NCI-H69 (cell line): ENCODE results near the gene TM4SF18.

Experiments
- DNase-seq: peaks from one replicate; lab custom pipeline; 2025; lab: John Stamatoyannopoulos, UW

TM4SF18 gene

DNA sequence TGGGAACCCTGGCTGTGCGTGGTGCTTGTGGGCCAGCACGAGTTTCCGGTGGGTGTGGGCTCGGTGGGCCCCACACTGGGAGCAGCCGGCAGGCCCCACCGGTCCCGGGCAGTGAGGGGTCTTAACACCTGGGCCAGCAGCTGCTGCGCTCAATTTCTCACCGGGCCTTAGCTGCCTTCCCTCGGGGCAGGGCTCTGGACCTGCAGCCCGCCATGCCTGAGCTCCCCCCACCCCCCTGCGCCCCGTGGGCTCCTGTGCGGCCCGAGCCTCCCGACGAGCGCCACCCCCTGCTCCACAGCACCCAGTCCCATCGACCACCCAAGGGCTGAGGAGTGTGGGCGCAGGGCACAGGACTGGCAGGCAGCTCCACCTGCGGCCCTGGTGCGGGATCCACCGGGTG, 49.4 kb downstream of the TM4SF18 start:
- DNase-seq: no peak

DNA sequence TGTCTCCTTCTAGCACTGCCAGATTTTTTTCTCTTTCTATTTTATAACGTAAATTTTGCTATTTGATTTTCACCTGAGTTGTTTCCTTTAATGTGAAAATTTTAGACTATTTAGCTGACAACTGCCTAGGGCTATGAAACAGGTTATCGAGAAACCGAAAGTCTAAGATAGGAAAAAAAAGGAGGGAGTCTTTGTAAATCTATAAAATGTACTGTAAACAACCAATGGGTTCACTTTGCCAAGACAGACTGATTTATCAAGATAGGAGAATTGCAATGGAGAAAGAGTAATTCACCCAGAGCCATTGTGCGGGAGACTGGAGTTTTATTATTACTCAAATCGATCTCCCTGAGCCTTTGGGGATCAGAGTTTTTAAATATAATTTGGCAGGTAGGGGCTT, 50.0 kb downstream of the TM4SF18 start:
- DNase-seq: no peak

DNA sequence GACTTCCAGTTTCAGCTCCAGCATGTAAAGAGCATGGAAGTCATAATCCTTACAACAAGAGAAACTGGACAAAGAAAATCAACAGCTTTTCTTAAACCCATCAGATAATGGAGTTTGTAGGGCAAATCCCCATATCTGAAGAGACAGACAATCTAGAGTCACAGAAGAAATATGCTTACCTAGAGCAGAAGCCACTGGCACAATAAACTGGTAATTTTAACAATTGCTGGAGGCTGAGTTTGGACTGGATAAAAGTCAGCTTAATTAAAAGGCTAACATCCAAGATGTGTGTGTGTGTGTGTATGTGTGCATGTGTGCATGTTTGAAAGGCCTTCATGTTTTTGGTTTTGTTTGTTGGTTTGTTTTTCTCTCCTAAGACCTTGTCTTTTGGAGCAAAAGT, 50.6 kb downstream of the TM4SF18 start:
- DNase-seq: no peak

DNA sequence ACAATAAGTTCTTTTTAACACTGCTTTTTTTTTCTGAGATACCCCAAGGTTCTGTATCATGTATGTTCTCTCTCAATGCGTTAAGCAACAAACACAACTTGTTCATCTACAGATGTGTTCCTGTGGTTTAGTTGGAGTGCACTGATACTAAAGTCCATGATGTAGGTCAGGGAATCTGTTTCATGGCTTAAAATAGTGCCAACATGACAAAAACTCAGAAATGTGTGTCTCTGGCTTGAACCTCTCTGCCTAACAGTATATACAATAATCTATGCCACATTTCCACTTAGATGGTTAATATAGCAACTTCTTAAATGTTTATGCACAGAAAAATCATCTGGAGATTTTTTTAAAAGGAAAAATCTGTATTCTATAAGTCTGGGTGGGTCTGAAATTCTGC, 51.1 kb downstream of the TM4SF18 start:
- no peak for DNase-seq

DNA sequence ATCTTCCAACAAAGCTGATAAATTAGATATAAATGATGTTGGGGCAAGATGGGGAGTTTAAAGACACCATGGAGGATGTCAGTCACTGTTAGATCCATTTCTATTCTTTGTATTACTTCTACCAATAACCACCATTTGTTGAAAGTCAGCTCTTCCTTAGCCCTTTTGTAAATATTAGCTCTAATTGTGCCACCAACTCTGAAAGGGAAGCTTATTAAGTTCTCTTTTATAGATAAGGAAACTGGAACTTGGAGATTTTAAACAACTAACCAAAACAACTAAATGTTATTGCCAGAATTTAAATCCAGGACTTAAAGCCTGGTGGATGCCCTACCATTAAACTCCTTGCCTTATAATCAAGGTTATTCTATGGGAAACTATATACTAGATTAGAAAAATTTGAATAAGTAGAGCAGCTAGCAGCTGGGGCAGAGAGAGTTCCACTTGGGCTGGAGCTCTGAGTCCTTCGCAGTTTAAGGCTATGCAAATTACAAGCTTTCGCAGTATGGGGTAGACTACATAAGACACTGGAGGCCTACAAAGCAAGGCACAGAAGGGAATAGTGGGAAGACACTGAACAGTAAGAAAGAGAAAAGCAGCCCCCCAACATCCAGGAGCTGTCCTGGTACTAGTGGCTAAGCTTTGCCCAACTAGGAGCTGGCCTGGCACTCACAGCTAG, 52.6 kb downstream of the TM4SF18 start:
- no peak for DNase-seq

DNA sequence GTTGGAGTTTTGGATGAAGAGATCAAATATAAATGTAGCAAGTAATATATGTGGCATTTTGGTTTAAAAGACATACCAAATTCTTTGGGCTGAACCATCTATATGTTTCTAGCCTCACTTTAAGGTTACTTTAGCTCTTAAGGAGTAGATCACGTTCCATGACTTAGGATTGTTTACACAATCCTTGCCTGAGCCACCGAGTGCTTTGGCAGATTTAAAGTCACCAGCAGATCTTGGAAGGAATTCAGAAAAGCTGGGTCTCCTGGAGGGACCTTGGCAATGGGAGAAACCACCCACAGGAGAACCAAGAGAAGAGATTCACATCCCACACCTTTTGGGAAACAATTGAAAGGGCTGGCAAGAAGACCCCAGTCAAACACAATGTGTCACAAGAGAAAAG, 54.5 kb downstream of the TM4SF18 start:
- DNase-seq: no peak

DNA sequence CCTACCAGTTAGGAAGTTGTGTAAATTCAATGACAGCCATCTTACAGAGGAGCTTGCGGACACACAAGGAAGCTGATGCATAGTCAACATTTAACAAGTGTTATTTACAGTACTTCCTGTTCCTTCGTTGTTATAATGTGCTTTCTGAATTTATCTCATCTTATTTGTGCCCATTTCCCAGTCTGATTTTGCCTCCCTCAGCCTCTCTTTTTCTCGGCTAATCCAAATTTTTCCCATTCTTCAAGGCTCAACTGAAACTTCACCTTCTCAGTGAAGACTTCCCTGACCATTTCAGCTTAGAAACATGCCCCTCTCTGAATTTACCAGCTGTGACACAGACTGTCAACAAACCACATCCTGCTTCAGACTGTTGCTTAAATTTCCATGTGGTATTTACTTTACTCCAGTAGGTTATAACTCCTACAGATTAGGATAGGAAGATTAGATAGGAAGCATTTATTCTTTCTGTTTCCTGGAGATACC, 56.1 kb downstream of the TM4SF18 start:
- DNase-seq: peak; percentile 33

DNA sequence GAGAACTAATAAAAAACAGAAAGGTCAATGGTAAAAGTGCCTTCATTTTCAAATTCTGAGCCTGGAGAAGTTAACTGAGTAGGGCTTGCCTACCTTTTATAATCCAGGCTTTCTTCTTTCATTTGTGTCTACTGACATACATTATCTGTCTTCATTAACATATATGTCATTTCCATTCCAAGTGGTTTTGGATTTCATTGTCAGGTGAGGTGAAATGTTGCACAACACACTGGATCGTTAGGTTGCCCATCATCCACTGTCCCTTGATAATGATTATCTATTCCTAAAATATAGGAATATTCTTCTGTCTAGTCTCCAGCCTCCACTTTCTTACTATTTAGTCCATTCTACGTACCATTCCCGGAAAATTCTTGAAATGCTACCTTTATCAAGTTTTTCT, 56.8 kb downstream of the TM4SF18 start:
- DNase-seq: no peak

DNA sequence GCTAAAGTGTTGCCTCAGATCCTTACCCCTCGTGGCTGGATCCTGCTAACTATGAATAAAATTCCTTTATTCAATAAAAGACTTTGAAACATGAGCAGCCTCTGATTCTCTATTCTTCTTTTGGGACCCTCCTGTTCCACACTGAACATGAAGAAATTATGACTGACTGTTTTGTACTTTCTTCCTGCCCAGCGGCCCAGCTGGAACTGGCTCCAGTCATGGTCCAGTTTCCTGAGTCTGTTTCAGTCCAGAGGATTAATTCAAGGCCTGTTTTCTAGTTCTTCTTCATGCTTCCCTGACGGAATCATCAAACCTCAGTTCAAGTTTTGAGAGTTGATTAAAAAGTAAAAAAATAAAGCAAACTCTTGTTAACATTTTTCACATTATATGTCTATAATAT, 59.2 kb downstream of the TM4SF18 start:
- DNase-seq: no peak

DNA sequence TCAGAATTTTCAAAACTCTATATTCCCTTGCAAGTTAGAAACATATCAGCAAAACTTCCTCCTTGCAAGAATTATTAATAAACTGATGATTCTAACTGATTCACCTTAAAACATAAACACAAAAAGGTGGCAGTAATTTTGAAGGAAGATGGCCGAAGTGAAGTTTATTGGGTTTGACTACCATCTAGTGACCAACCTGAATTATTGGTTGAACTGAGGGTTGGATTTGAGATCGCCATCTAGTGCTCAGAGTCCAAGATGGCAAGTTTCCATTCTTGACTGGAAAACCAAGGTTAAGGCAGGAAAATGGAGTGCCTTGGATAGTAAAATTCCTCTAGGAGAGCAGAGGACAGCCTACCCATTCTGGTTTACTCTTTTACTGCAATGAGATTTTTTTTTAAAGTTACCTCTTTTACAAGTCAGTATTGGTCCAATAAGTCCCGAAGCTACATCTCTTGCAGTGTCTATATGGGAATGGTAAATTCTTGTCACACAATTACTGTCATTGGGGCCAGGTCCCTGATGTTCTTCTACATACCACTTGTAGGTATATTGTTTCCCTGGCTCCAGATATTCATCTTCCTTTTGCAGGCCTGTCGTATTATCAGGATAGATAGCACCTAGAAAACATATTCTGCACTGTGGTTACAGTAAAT, 60.2 kb downstream of the TM4SF18 start:
- DNase-seq: peak; percentile 77

DNA sequence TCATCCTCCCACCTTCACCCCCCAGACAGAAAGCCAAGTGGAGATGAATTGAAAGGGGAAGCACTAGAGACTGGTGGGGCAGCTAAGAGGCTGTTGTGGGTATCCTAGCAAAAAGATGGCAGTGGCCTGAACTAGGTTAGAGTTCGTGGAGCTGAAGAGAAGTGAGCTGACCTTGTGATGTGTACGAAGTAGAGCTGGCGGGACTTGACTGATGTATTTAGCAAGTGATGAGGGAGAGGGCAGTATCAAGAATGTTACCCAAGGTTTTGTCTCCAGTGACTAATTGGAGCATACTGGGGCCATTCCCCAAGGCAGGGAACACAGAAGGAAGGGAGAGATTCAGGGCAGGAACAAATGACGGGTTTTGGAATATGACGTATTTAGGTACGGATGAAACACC, 61.8 kb downstream of the TM4SF18 start:
- no peak for DNase-seq

DNA sequence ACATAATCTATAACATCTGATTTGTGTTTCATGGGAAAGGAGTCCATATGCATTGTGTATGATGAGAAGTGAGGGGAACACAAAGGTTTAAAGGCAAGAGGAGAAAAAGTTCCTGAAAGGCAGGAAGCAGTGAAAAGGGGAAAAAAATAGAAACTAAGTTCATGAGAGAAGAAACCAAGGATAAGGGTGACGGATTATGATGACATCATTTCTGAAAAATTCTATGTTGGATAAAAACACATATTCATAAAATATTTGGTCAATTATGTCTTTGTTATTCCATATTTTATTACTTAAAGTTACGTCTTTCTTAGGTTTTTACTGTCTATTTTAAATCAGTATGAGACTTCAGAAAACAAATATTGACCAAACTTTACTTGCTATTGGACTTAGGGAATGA, 63.3 kb downstream of the TM4SF18 start:
- no peak for DNase-seq

DNA sequence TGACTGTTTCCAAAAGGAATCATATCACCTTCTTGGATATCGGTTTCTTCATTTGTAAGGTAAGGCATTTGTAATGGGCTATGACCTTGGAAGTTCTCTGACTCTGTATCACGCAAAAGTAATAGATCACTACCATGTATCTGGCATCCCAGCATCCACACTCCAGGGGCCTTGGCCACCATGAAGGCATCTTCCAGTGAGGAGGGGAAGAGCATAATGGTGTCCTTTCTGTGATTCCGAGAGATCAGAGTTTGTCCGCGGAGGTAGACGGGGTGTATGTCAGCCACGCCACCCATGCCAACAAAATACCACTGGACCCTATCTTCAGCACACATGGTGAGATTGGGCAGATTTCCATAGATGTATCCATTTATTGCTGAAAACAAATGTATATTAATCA, 63.7 kb downstream of the TM4SF18 start:
- no peak for DNase-seq
